Large intestine (tissue), 3 donors: ENCODE data around the gene ROR1. TPM values are rescaled to one million over a fixed set of nuclear protein-coding genes. Genes with fewer than 3 reads are reported as not detected.

Experiments used
- DNase-seq, 2 donors: peaks; one replicate each; pipeline versions ENCODE4 v3.0.0 to v3.0.0-alpha.2; 2013
- H3K27ac ChIP-seq: one replicate; pipeline ENCODE4 v1.5.1; 2013; ENCODE audit warnings: low read length
- H3K27me3 ChIP-seq: 2 replicates; pipeline ENCODE4 v1.6.1; 2013; ENCODE audit warnings: low read length; ENCODE audit not compliant: control insufficient read depth, insufficient read depth
- H3K36me3 ChIP-seq: 2 replicates; pipeline ENCODE4 v1.6.1; 2013; ENCODE audit warnings: low read length; ENCODE audit not compliant: control insufficient read depth, insufficient read depth
- H3K4me1 ChIP-seq: one replicate; pipeline ENCODE4 v1.6.1; 2013; ENCODE audit warnings: low read length; ENCODE audit not compliant: control insufficient read depth, insufficient read depth
- H3K4me3 ChIP-seq: one replicate; pipeline ENCODE4 v1.5.1; 2013; ENCODE audit warnings: low read length
- H3K9me3 ChIP-seq: one replicate; pipeline ENCODE4 v1.6.1; 2013; ENCODE audit warnings: mild to moderate bottlenecking, low read depth, low read length, moderate library complexity; ENCODE audit not compliant: control insufficient read depth
- whole genome bisulfite sequencing: methylation state at CpG from one replicate; pipeline ENCODE4 v1.1.5; 2013; ENCODE audit warnings: low lambda C conversion rate; ENCODE audit not compliant: insufficient coverage; 5-methylcytosine and 5-hydroxymethylcytosine counted together
- polyA plus RNA-seq: library from polyadenylated mRNA; unstranded; fragments of 120-200 nt; gene quantifications from one replicate; pipeline ENCODE4 v1.2.1, GENCODE V29; 2013

ROR1 gene
- polyA plus RNA-seq, 1 donor: 14.4 TPM

DNA sequence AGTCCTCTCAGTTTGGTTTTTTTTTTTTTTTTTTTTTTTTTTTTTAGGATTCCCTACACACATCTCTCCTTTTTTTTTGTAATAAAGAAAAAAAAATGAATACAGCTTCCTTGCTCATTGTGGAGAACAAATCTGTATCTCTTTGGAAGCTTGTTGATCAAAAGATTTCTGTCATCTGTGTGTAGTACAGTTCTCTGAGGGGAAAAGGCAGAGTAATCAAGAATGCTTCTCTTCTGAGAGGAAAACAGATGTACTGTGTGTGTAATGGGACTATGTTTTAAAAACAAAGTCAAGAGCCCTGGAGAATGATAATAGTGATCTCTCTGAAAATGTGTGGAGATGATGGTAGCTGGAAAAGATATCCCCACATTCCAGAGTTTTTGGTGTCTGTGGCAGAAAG, 16.5 kb upstream of the ROR1 start:
- no peak overlapping the region for H3K27ac ChIP-seq
- H3K4me1 ChIP-seq: peaks cover 6% of the 10 kb centered on the region
- H3K36me3 ChIP-seq: no peaks in the 10 kb centered on the region
- no peak for DNase-seq
- H3K4me3 ChIP-seq: no peak overlapping the region
- no peaks in the 10 kb centered on the region for H3K9me3 ChIP-seq
- H3K27me3 ChIP-seq: no peaks in the 10 kb centered on the region

GRCh38 chr1:63758791-63759190, 15.0 kb upstream of the ROR1 start:
- Histone ChIP-seq H3K36me3 (no peaks in the 10 kb centered on the region), H3K27me3 (no peaks in the 10 kb centered on the region), H3K9me3 (no peaks in the 10 kb centered on the region), H3K4me1 (peaks cover 6% of the 10 kb centered on the region), H3K4me3 (no peak overlapping the region), H3K27ac (no peak overlapping the region)
- peak in 1 of 2 donors; percentile 60 for DNase-seq
- 34% methylated on average over 2 of the region's 6 CpGs for WGBS

DNA sequence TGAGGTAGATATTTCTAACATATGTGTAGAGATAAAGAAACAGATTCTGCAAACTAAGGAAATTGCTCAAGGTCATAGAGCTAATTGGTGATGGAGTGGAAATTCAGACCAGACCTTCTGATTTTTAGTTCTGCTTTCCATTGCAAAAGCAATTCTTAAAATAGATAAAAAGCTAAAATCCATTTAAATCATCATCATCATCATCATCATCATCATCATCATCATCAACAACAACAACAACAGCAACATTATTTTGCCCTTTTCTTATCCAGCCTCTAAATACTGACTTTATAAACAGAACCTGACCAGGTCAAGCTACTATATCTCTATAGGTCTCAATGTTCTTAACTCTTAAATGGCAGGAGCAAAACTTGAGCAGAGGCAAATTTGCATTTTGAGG, 14.0 kb upstream of the ROR1 start:
- H3K36me3 ChIP-seq: no peaks in the 10 kb centered on the region
- no peak for DNase-seq
- H3K27ac ChIP-seq: no peak overlapping the region
- H3K4me3 ChIP-seq: no peak overlapping the region
- no peaks in the 10 kb centered on the region for H3K9me3 ChIP-seq
- H3K27me3 ChIP-seq: no peaks in the 10 kb centered on the region
- H3K4me1 ChIP-seq: peaks cover 6% of the 10 kb centered on the region

DNA sequence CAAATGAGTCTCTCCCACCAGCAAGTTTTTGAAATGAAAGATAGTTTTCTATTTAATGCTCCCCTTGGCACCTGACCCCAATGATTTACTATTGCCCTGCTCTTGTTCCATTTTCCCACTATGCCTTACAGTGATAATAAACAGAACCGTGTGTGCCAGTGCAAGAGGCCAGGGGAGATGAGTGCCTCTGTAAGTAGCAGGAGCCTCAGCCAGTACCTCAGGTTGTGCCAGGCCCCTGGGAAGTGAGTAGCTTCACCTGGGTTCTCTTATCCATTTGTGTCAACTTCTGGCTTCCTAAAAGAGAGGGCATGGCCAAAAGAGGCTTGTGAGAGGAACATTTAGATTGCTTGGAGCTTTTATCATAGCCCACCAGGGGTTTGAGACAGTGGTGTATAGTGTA, 3.4 kb upstream of the ROR1 start:
- peaks cover 24% of the 10 kb centered on the region for H3K4me1 ChIP-seq
- no peaks in the 10 kb centered on the region for H3K36me3 ChIP-seq
- no peak overlapping the region for H3K27ac ChIP-seq
- WGBS: no CpG with 5 or more reads among the region's 1 CpG
- DNase-seq: no peak
- no peak overlapping the region for H3K4me3 ChIP-seq
- peaks cover 5% of the 10 kb centered on the region for H3K9me3 ChIP-seq
- H3K27me3 ChIP-seq: peaks cover 5% of the 10 kb centered on the region

DNA sequence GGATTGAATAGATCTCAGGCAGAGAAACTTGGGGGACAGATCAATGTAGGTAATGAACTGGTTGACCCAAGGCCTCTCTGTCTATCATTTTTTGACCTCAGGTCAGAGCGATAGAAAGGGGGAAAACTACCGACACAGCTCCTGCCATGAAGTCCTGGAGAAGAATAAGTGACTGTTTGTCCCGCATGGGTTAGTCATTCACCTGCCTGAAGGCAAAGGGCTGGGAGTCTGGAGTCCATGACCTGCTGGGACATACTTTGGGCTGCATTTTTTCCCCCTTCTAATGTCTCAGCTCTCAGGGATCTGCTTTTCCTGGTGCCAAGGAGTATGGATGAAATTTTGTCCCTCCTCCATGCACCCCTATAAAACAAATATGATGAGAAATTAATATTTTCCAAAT, 1.6 kb upstream of the ROR1 start:
- H3K4me3 ChIP-seq: no peak overlapping the region
- H3K27me3 ChIP-seq: peaks cover 13% of the 10 kb centered on the region
- peaks cover 27% of the 10 kb centered on the region for H3K4me1 ChIP-seq
- WGBS: no CpG with 5 or more reads among the region's 3 CpGs
- peak overlapping the region; percentile 48 for H3K27ac ChIP-seq
- no peaks in the 10 kb centered on the region for H3K36me3 ChIP-seq
- DNase-seq: peak; percentile 44 to 73
- H3K9me3 ChIP-seq: peaks cover 5% of the 10 kb centered on the region

DNA sequence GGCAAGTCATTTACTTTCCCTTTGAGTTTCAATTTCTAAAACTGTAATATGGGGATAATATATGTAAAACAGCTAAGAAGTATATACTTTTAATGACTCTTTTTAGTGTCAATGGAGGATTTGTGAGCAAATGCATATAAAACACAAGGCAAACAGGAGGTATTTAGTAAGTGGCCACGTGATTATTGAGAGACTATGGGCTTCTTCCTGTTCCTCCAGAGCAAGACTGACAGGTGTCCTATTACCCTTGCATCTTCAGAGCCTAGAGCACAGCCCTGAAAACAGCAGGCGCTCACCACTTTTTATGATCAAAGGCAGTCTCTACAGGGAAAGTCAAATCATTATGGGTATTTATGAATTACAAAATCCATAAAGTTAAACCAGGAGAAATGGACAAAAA, 941 bp upstream of the ROR1 start:
- peaks cover 13% of the 10 kb centered on the region for H3K27me3 ChIP-seq
- H3K27ac ChIP-seq: peak overlapping the region; percentile 48
- H3K4me1 ChIP-seq: peaks cover 27% of the 10 kb centered on the region
- no peak for DNase-seq
- H3K4me3 ChIP-seq: no peak overlapping the region
- whole genome bisulfite sequencing: no CpG with 5 or more reads among the region's 2 CpGs
- H3K9me3 ChIP-seq: peaks cover 5% of the 10 kb centered on the region
- H3K36me3 ChIP-seq: no peaks in the 10 kb centered on the region

DNA sequence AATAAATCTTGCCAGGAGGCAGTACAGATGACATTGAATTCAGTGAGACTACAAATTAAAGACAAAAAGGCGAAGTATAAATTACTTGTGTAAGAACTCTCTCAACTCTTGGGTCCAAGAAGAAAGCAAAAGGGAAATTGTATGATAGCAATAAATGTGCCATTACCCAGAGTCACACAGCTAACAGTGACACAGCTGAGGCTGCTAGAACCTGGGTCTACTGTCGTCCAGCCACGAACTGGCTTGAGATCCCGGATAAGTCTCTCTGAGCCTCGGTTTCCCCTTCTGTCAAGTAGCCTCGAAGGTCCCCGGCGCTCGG, 362 bp upstream of the ROR1 start:
- no peak for DNase-seq
- peaks cover 13% of the 10 kb centered on the region for H3K27me3 ChIP-seq
- no peak overlapping the region for H3K27ac ChIP-seq
- H3K4me3 ChIP-seq: peak overlapping the region; percentile 63
- peaks cover 5% of the 10 kb centered on the region for H3K9me3 ChIP-seq
- peaks cover 27% of the 10 kb centered on the region for H3K4me1 ChIP-seq
- WGBS: no CpG with 5 or more reads among the region's 9 CpGs
- H3K36me3 ChIP-seq: no peaks in the 10 kb centered on the region

- Histone ChIP-seq H3K36me3 (no peaks in the 10 kb centered on the region), H3K27ac (peak overlapping the region; percentile 5), H3K4me1 (peaks cover 27% of the 10 kb centered on the region), H3K9me3 (peaks cover 5% of the 10 kb centered on the region), H3K27me3 (peaks cover 13% of the 10 kb centered on the region), H3K4me3 (peak overlapping the region; percentile 58)
- DNase-seq: peak; percentile 25 to 73
- no CpG with 5 or more reads among the region's 72 CpGs for WGBS
Measured at GRCh38 chr1:63774617-63775417, 1.0 kb downstream of the ROR1 start.

GRCh38 chr1:63775418-63776127, 1.8 kb downstream of the ROR1 start:
- Histone ChIP-seq H3K27ac (no peak overlapping the region), H3K36me3 (no peaks in the 10 kb centered on the region), H3K9me3 (peaks cover 5% of the 10 kb centered on the region), H3K27me3 (peaks cover 13% of the 10 kb centered on the region), H3K4me3 (peak overlapping the region; percentile 58), H3K4me1 (peaks cover 27% of the 10 kb centered on the region)
- no peak for DNase-seq
- WGBS: 83% methylated on average over 2 of the region's 8 CpGs

- Histone ChIP-seq H3K27me3 (peaks cover 13% of the 10 kb centered on the region), H3K4me1 (peaks cover 14% of the 10 kb centered on the region), H3K9me3 (peaks cover 5% of the 10 kb centered on the region), H3K27ac (no peak overlapping the region), H3K4me3 (no peak overlapping the region), H3K36me3 (no peaks in the 10 kb centered on the region)
- DNase-seq: no peak
- WGBS: no CpG with 5 or more reads among the region's 2 CpGs
Measured at GRCh38 chr1:63777286-63777685, 3.5 kb downstream of the ROR1 start.
